Measurements from ENCODE around the gene SMARCE1.
A peak's percentile ranks its signal among the peaks of the same experiment; 100 is the strongest.
"Not testable (repeated sequence)": the region's sequence is repeated elsewhere in the genome, so short reads cannot be mapped to it uniquely, and the experiment has no call there.

Gene SMARCE1

DNA sequence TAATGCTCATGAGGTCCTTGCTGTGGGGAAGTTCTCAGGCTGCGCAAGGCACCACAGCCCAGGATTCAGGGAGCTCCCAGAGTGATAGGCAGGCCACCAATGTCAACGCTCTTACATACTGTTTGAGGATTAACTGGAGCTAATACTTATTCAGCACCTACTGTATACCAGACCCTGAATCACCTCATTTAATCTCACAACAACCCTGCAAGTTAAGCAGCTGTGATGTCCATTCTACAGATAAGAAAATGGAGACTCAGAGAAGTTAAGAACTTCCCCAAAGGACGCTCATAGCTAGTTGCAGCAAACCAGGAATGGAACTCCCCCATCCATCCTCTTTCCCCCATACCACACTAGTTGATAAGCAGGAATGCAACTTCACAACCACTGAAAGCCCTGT is 56.9 kb downstream of the SMARCE1 start:
- H4K20me1 ChIP-seq (ENCODE audit: insufficient read depth, low read length) = no peaks in the 10 kb centered on the region
- H3K4me1 ChIP-seq (ENCODE audit: low read length) = no peaks in the 10 kb centered on the region
- DNase-seq = no peak
- H2AFZ ChIP-seq (ENCODE audit: low read length) = no peak overlapping the region
- no peak overlapping the region for H3K9ac ChIP-seq (ENCODE audit: low read length)
- no peak overlapping the region for H3K4me3 ChIP-seq (ENCODE audit: low read length)
- no peaks in the 10 kb centered on the region for H3K9me3 ChIP-seq (replicated peaks; ENCODE audit: insufficient read depth, low read length)
- H3K27ac ChIP-seq (ENCODE audit: low read length) = no peak overlapping the region
- TF ChIP-seq EZH2 (optimal IDR thresholded peaks at IDR 0.05; ENCODE audit: low read depth, low read length) = no peak
- H3K79me2 ChIP-seq (ENCODE audit: low read length) = no peaks in the 10 kb centered on the region
- H3F3A ChIP-seq (ENCODE audit: insufficient read depth, low read length) = no peaks in the 10 kb centered on the region
- H3K27me3 ChIP-seq (replicated peaks; ENCODE audit: insufficient read depth, low read length) = no peaks in the 10 kb centered on the region
- H3K4me2 ChIP-seq (ENCODE audit: low read depth, low read length) = no peak overlapping the region
- no peaks in the 10 kb centered on the region for H3K9me2 ChIP-seq (replicated peaks; ENCODE audit: insufficient read depth, low read length)
- no peaks in the 10 kb centered on the region for H3K36me3 ChIP-seq (replicated peaks; ENCODE audit: insufficient read depth, low read length)

DNA sequence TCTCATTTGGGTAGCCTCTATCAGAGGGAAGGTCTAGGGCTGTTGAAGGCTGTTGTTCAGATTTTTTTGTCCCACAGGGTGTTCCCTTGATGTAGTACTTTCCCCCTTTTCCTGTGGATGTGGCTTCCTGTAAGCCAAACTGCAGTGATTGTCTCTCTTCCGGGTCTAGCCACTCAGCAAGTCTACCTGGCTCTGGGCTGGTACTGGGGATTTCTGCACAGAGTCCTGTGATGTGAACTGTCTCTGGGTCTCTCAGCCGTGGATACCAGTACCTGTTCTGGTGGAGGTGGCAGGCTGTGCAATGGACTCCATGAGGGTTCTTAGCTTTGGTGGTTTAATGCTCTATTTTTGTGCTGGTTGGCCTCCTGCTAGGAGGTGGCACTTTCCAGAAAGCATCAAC is 59.1 kb downstream of the SMARCE1 start:
- no peak for DNase-seq
- no peak overlapping the region for H3K9ac ChIP-seq (ENCODE audit: low read length)
- no peaks in the 10 kb centered on the region for H3K9me2 ChIP-seq (replicated peaks; ENCODE audit: insufficient read depth, low read length)
- H3K79me2 ChIP-seq (ENCODE audit: low read length) = no peaks in the 10 kb centered on the region
- TF ChIP-seq, protein P1, sequence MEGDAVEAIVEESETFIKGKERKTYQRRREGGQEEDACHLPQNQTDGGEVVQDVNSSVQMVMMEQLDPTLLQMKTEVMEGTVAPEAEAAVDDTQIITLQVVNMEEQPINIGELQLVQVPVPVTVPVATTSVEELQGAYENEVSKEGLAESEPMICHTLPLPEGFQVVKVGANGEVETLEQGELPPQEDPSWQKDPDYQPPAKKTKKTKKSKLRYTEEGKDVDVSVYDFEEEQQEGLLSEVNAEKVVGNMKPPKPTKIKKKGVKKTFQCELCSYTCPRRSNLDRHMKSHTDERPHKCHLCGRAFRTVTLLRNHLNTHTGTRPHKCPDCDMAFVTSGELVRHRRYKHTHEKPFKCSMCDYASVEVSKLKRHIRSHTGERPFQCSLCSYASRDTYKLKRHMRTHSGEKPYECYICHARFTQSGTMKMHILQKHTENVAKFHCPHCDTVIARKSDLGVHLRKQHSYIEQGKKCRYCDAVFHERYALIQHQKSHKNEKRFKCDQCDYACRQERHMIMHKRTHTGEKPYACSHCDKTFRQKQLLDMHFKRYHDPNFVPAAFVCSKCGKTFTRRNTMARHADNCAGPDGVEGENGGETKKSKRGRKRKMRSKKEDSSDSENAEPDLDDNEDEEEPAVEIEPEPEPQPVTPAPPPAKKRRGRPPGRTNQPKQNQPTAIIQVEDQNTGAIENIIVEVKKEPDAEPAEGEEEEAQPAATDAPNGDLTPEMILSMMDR (IDR thresholded peaks at IDR 0.05; ENCODE audit: low read length) = no peak
- no peak for TF ChIP-seq EZH2phosphoT487 (IDR thresholded peaks at IDR 0.05; ENCODE audit: low read length)
- TF ChIP-seq EZH2 (optimal IDR thresholded peaks at IDR 0.05; ENCODE audit: low read depth, low read length) = no peak
- H4K20me1 ChIP-seq (ENCODE audit: insufficient read depth, low read length) = no peaks in the 10 kb centered on the region
- no peaks in the 10 kb centered on the region for H3K36me3 ChIP-seq (replicated peaks; ENCODE audit: insufficient read depth, low read length)
- H3F3A ChIP-seq (ENCODE audit: insufficient read depth, low read length) = no peaks in the 10 kb centered on the region
- H3K4me3 ChIP-seq (ENCODE audit: low read length) = no peak overlapping the region
- H3K4me1 ChIP-seq (ENCODE audit: low read length) = no peaks in the 10 kb centered on the region
- no peaks in the 10 kb centered on the region for H3K27me3 ChIP-seq (replicated peaks; ENCODE audit: insufficient read depth, low read length)
- no peak overlapping the region for H3K4me2 ChIP-seq (ENCODE audit: low read depth, low read length)
- no peak overlapping the region for H2AFZ ChIP-seq (ENCODE audit: low read length)
- H3K27ac ChIP-seq (ENCODE audit: low read length) = no peak overlapping the region
- no peaks in the 10 kb centered on the region for H3K9me3 ChIP-seq (replicated peaks; ENCODE audit: insufficient read depth, low read length)

DNA sequence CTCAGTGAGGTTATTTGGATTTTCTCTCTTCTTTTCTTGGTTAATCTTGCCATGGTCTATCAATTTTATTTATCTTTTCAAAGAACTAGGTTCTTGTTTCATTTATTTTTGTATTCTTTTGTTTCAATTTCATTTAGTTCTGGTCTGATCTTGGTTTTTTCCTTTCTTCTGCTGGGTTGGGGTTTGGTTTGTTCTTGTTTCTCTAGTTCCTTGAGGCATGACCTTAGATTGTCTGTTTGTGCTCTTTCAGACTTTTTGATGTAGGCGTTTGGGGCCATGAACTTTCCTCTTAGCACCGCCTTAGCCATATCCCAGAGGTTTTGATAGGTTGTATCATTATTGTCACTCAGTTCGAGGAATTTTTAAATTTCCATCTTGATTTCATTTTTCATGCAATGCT is 61.4 kb downstream of the SMARCE1 start:
- DNase-seq; H3K9ac ChIP-seq (ENCODE audit: low read length); H3K4me2 ChIP-seq (ENCODE audit: low read depth, low read length); H3K9me3 ChIP-seq (replicated peaks; ENCODE audit: insufficient read depth, low read length); H3K27me3 ChIP-seq (replicated peaks; ENCODE audit: insufficient read depth, low read length); H3K9me2 ChIP-seq (replicated peaks; ENCODE audit: insufficient read depth, low read length); H4K20me1 ChIP-seq (ENCODE audit: insufficient read depth, low read length); H3K4me3 ChIP-seq (ENCODE audit: low read length); H3K27ac ChIP-seq (ENCODE audit: low read length); H3K79me2 ChIP-seq (ENCODE audit: low read length); H2AFZ ChIP-seq (ENCODE audit: low read length); H3K36me3 ChIP-seq (replicated peaks; ENCODE audit: insufficient read depth, low read length): not testable (repeated sequence)
- peaks cover 12% of the 10 kb centered on the region for H3F3A ChIP-seq (ENCODE audit: insufficient read depth, low read length)
- H3K4me1 ChIP-seq (ENCODE audit: low read length) = peaks cover 17% of the 10 kb centered on the region

DNA sequence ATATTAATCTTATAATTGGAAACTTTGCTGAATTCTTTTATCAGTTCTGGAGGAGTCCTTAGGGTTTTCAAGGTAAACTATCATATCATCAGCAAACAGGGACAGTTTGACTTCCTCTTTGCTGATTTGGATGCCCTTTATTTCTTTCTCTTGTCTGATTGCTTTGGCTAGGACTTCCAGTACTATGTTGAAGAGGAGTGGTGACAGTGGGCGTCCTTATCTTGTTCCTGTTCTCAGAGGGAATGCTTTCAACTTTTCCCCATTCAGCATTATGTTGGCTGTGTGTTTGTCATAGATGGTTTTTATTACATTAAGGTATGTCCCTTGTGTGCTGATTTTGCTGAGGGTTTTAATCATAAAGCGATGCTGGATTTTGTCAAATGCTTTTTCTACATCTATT is 62.7 kb downstream of the SMARCE1 start:
- not testable (repeated sequence) for H3K4me2 ChIP-seq (ENCODE audit: low read depth, low read length); H3K36me3 ChIP-seq (replicated peaks; ENCODE audit: insufficient read depth, low read length); H3K9ac ChIP-seq (ENCODE audit: low read length); DNase-seq; H3K27ac ChIP-seq (ENCODE audit: low read length); H3K27me3 ChIP-seq (replicated peaks; ENCODE audit: insufficient read depth, low read length); H3K9me2 ChIP-seq (replicated peaks; ENCODE audit: insufficient read depth, low read length); H3K4me3 ChIP-seq (ENCODE audit: low read length); H4K20me1 ChIP-seq (ENCODE audit: insufficient read depth, low read length); H2AFZ ChIP-seq (ENCODE audit: low read length); H3K79me2 ChIP-seq (ENCODE audit: low read length); H3K9me3 ChIP-seq (replicated peaks; ENCODE audit: insufficient read depth, low read length)
- H3F3A ChIP-seq (ENCODE audit: insufficient read depth, low read length) = peaks cover 12% of the 10 kb centered on the region
- peaks cover 19% of the 10 kb centered on the region for H3K4me1 ChIP-seq (ENCODE audit: low read length)

DNA sequence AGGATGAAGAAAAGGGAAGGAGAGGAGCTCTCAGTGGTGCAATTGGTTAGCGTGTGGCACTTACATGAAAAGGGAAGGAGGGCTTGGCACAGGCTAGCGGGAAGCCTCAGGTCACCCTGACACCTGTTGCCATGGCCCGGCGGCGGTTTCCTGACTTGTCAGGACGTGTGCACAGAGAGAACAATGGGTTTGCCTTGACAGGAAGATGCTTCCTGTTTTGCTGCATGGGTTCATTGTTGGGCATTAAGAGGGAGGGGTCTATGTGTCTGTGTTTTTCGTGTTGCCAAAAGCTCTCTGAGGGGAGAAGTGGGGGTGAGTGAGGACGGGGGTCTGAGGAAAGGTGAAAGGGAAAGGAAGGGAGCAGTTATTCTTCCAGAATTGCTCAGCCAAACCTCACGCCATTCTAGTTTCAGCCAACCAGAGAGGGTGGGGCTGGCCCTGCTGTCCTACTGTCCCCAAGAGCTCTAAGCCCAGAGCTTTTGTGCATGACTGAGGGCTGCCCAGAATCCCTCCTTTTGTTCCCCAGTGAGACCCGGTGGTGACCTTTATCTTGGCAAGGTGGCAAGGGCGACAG is 65.2 kb downstream of the SMARCE1 start:
- TF ChIP-seq, protein P1 (IDR thresholded peaks at IDR 0.05; ENCODE audit: low read length) = no peak
- no peak for TF ChIP-seq EZH2 (optimal IDR thresholded peaks at IDR 0.05; ENCODE audit: low read depth, low read length)
- TF ChIP-seq EZH2phosphoT487 (IDR thresholded peaks at IDR 0.05; ENCODE audit: low read length) = no peak
- H3K27me3 ChIP-seq (replicated peaks; ENCODE audit: insufficient read depth, low read length) = no peaks in the 10 kb centered on the region
- no peaks in the 10 kb centered on the region for H3K79me2 ChIP-seq (ENCODE audit: low read length)
- H4K20me1 ChIP-seq (ENCODE audit: insufficient read depth, low read length) = no peaks in the 10 kb centered on the region
- no peaks in the 10 kb centered on the region for H3K9me3 ChIP-seq (replicated peaks; ENCODE audit: insufficient read depth, low read length)
- peaks cover 20% of the 10 kb centered on the region for H3F3A ChIP-seq (ENCODE audit: insufficient read depth, low read length)
- no peaks in the 10 kb centered on the region for H3K9me2 ChIP-seq (replicated peaks; ENCODE audit: insufficient read depth, low read length)
- peak overlapping the region; percentile 91 for H2AFZ ChIP-seq (ENCODE audit: low read length)
- peak overlapping the region; percentile 49; the same call in 1 of the 2 replicates for H3K9ac ChIP-seq (ENCODE audit: low read length)
- peak overlapping the region; percentile 88 for H3K27ac ChIP-seq (ENCODE audit: low read length)
- peak; percentile 95 for DNase-seq
- peaks cover 29% of the 10 kb centered on the region for H3K4me1 ChIP-seq (ENCODE audit: low read length)
- H3K4me2 ChIP-seq (ENCODE audit: low read depth, low read length) = peak overlapping the region; percentile 92
- peak overlapping the region; percentile 38 for H3K4me3 ChIP-seq (ENCODE audit: low read length)
- H3K36me3 ChIP-seq (replicated peaks; ENCODE audit: insufficient read depth, low read length) = no peaks in the 10 kb centered on the region

Measured in MM.1S (cell line).